ENCODE results near the gene FDX2. TPM values are rescaled to one million over a fixed set of nuclear protein-coding genes. Genes with fewer than 3 reads are reported as not detected.

The FDX2 gene
- total and polyA plus RNA-seq, 2 experiments from 2014 or later: 28.9 to 70.9 TPM

DNA sequence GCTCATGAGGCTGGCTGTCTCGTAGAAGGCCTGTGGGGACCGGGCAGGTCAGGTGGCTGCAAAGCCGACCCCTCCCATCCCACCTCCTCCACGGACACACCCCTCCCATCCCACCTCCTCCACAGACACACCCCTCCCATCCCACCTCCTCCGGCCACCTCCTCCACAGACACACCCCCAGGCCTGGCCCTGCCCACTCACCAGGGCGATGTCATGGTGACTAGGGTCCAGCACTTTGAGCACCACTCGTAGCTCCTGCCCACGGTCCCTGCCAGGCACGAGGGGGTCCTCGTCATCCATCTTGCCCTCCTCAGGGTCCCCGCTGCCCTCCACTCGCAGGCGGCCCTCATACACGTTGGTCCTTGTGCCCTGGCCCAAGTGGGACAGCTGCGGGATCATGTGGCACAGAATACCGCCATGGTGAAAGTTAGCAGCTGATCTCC lies 45.8 kb upstream of the FDX2 start:
- no peak overlapping the region for H3K4me3 ChIP-seq
- H3K4me1 ChIP-seq (ENCODE audit: low read depth): no peaks in the 10 kb centered on the region
- no peak for DNase-seq (ENCODE audit: low read depth in 1 of 2, low spot score in 1 of 2)
- no peaks in the 10 kb centered on the region for H3K27me3 ChIP-seq
- peaks cover 5% of the 10 kb centered on the region for H3K36me3 ChIP-seq
- no peak for TF ChIP-seq CTCF (IDR thresholded peaks at IDR 0.05; ENCODE audit: low read depth, low read length)
- H3K9me3 ChIP-seq (ENCODE audit: low read depth): no peaks in the 10 kb centered on the region
- H3K27ac ChIP-seq: no peak overlapping the region

DNA sequence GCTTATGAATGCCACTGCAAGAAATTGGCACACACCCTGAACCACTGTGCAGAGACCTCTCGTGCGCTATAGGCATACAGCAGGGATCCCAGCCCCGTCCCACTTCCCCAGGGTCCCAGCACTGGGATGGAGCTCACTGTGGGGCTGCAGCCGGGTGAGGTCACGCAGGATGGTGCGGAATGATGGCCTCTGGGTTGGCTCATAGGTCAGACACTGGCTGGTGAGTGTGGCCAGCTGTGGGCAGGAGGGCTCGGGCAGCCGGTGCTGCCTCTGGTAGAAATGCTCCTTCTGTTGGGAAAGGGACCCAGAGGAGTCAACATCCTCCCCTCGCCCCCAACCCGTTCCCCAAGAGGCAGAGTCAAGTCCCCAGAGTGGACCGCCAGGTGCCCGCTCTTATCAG lies 40.6 kb upstream of the FDX2 start:
- H3K4me1 ChIP-seq (ENCODE audit: low read depth): peaks cover 7% of the 10 kb centered on the region
- no peak for DNase-seq (ENCODE audit: low read depth in 1 of 2, low spot score in 1 of 2)
- no peaks in the 10 kb centered on the region for H3K9me3 ChIP-seq (ENCODE audit: low read depth)
- TF ChIP-seq CTCF (IDR thresholded peaks at IDR 0.05; ENCODE audit: low read depth, low read length): no peak
- H3K4me3 ChIP-seq: no peak overlapping the region
- no peak overlapping the region for H3K27ac ChIP-seq
- no peaks in the 10 kb centered on the region for H3K27me3 ChIP-seq
- no peaks in the 10 kb centered on the region for H3K36me3 ChIP-seq

- Histone ChIP-seq H3K9me3 (ENCODE audit: low read depth) (no peaks in the 10 kb centered on the region), H3K4me3 (peak overlapping the region; percentile 31), H3K36me3 (no peaks in the 10 kb centered on the region), H3K27me3 (no peaks in the 10 kb centered on the region), H3K27ac (peak overlapping the region; percentile 86), H3K4me1 (ENCODE audit: low read depth) (peaks cover 7% of the 10 kb centered on the region)
- peak; percentile 25 to 99 for DNase-seq (ENCODE audit: low read depth in 1 of 2, low spot score in 1 of 2)
- TF ChIP-seq CTCF (IDR thresholded peaks at IDR 0.05; ENCODE audit: low read depth, low read length): no peak
Observed at GRCh38 chr19:10353793-10354391, 38.1 kb upstream of the FDX2 start.

DNA sequence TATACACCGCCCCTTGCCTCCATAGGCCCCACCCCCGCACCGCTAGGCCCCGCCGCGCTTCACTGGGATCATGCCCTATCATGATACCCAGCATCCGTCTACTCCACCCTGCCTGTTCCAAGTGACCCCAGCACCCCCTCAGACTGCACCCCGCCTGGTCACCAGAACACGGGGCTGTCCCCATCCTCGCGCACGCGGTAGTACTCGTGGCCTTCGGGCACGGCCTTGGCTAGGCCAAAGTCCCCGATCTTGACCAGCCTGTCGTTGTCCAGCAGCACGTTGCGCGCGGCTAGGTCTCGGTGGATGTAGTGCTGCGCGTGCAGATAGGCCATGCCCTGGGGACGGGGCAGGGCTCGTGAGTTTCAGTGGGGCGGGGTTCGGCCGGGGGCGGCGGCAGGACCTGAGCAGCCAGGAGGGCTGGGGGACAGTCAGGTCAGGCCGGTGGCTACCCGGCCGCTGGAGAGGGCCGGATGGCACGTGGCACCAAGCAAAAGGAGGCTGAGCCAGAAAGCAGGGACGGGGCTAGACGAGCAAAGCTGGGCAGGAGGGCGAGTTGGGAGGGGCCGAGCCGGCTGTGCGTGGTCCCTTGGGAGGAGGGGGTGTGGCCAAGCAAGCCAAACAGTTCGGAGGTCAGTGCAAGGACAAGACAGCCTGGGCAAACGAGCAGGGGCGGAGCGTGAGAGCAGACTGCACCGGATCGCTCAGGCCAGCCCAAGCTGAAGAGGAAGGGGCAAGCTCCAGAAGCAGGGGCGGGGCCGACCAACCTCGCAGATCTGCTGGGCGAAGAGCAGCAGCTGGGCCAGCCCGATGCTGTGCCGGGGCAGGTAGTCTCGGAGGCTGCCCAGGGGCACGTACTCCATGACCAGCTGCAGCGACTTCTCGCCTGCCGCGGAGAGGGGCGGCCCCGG lies 37.2 kb upstream of the FDX2 start:
- Histone ChIP-seq H3K4me1 (ENCODE audit: low read depth) (peaks cover 7% of the 10 kb centered on the region), H3K27ac (peak overlapping the region; percentile 86), H3K9me3 (ENCODE audit: low read depth) (no peaks in the 10 kb centered on the region), H3K27me3 (no peaks in the 10 kb centered on the region), H3K36me3 (no peaks in the 10 kb centered on the region), H3K4me3 (peak overlapping the region; percentile 31)
- DNase-seq (ENCODE audit: low read depth in 1 of 2, low spot score in 1 of 2): peak; percentile 32 to 95
- TF ChIP-seq CTCF (IDR thresholded peaks at IDR 0.05; ENCODE audit: low read depth, low read length): no peak

DNA sequence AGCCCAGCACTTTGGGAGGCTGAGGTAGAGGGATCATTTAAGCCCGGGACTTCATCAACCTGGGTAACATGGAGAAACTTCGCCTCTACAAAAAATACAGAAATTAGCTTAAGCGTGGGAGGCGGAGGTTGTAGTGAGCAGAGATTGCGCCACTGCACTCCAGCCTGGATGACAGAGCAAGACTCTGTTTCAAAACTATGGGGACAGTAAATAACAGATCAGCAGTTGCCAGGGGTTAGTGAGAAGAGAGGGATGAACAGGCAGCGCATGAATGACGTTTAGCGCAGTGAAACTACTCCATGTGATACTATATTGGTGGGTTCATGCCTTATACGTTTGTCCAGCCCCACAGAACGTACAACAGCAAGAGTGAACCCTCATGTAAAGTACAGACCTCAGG lies 30.7 kb upstream of the FDX2 start:
- Histone ChIP-seq H3K9me3 (ENCODE audit: low read depth) (no peaks in the 10 kb centered on the region), H3K4me3 (no peak overlapping the region), H3K27me3 (no peaks in the 10 kb centered on the region), H3K36me3 (no peaks in the 10 kb centered on the region), H3K27ac (no peak overlapping the region), H3K4me1 (ENCODE audit: low read depth) (no peaks in the 10 kb centered on the region)
- peak in 1 of 2 donors; percentile 56 for DNase-seq (ENCODE audit: low read depth in 1 of 2, low spot score in 1 of 2)
- no peak for TF ChIP-seq CTCF (IDR thresholded peaks at IDR 0.05; ENCODE audit: low read depth, low read length)

Data from cardiac muscle cell (in vitro differentiated cells and primary cell).